SK-N-SH (cell line): ENCODE measurements around the gene USP31. TPM values are rescaled to one million over a fixed set of nuclear protein-coding genes. Genes with fewer than 3 reads are reported as not detected.

Experiments
- CTCF ChIA-PET: fragments of 300-600, 350-600 bp; formaldehyde crosslinking; extraction: SDS; loops from one replicate; lab custom pipeline; 2021; lab: Yijun Ruan, JAX
- POLR2A ChIA-PET: fragments of 350-600 bp; sonication (Branson Sonifier 250); formaldehyde crosslinking; extraction: SDS; loops from one replicate; lab custom pipeline; 2020; ENCODE audit warnings: antibody characterized with exemption, inconsistent platforms; lab: Yijun Ruan, JAX
- DNase-seq: peaks from one replicate; pipeline ENCODE4 v3.0.0; 2012
- H2AFZ ChIP-seq: fragments of 200-600 bp; sonication (generic); 2 replicates; pipeline ENCODE4 v1.8.1; 2016; ENCODE audit warnings: antibody characterized with exemption, mild to moderate bottlenecking, low read depth
- H3F3A ChIP-seq: fragments of 200-600 bp; sonication (generic); replicated peaks from 2 replicates; pipeline ENCODE3; 2016; ENCODE audit warnings: antibody characterized with exemption, mild to moderate bottlenecking; ENCODE audit not compliant: insufficient read depth
- H3K27ac ChIP-seq, 2 experiments: fragments of 200-500 bp in 1 of 2; fragments of 200-600 bp in 1 of 2; sonication (Bioruptor generic) in 1 of 2; sonication (generic), shearing (Covaris generic) in 1 of 2; 2 replicates each; pipeline versions ENCODE4 v1.5.1 to v1.6.1; 2014 to 2016; ENCODE audit warnings: low read depth in 2 of 2, inconsistent platforms in 1 of 2, low read length in 1 of 2, mild to moderate bottlenecking in 1 of 2, mixed read lengths in 1 of 2
- H3K27me3 ChIP-seq: fragments of 200-600 bp; sonication (generic), shearing (Covaris generic); 2 replicates; pipeline ENCODE4 v1.6.1; 2016; ENCODE audit warnings: mixed run types; ENCODE audit not compliant: insufficient read depth
- H3K36me3 ChIP-seq, 2 experiments: fragments of 200-500 bp in 1 of 2; fragments of 200-600 bp in 1 of 2; sonication (Bioruptor generic) in 1 of 2; sonication (generic) in 1 of 2; replicated peaks in 1 of 2; 2 replicates each; pipeline versions ENCODE3 to v1.5.1; 2014 to 2016; ENCODE audit warnings: low read length in 1 of 2, mild to moderate bottlenecking in 1 of 2; ENCODE audit not compliant: insufficient read depth in 2 of 2, control insufficient read depth in 1 of 2
- H3K4me1 ChIP-seq, 2 experiments: fragments of 200-500 bp in 1 of 2; fragments of 200-600 bp in 1 of 2; sonication (Bioruptor generic) in 1 of 2; sonication (generic), shearing (Covaris generic) in 1 of 2; 2 replicates each; pipeline versions ENCODE4 v1.5.1 to v1.6.1; 2014 to 2016; ENCODE audit warnings: low read depth in 1 of 2, low read length in 1 of 2, mixed run types in 1 of 2; ENCODE audit not compliant: insufficient read depth in 2 of 2, control insufficient read depth in 1 of 2
- H3K4me2 ChIP-seq: fragments of 200-600 bp; sonication (generic), shearing (Covaris generic); 2 replicates; pipeline ENCODE4 v1.6.1; 2017; ENCODE audit warnings: mixed run types
- H3K4me3 ChIP-seq, 2 experiments: fragments of 200-500 bp in 1 of 2; fragments of 200-600 bp in 1 of 2; sonication (Bioruptor generic) in 1 of 2; sonication (generic), shearing (Covaris generic) in 1 of 2; 2 replicates each; pipeline versions ENCODE4 v1.5.1 to v1.8.1; 2014 to 2016; ENCODE audit warnings: low read depth in 2 of 2, inconsistent platforms in 1 of 2, low read length in 1 of 2, mild to moderate bottlenecking in 1 of 2, mixed read lengths in 1 of 2, moderate library complexity in 1 of 2
- H3K79me2 ChIP-seq: fragments of 200-600 bp; sonication (generic); 2 replicates; pipeline ENCODE4 v1.8.1; 2017; ENCODE audit warnings: mild to moderate bottlenecking; ENCODE audit not compliant: insufficient read depth
- H3K9ac ChIP-seq: fragments of 200-600 bp; sonication (generic); 2 replicates; pipeline ENCODE4 v1.6.1; 2017; ENCODE audit warnings: mixed run types
- H3K9me2 ChIP-seq: fragments of 200-600 bp; sonication (generic); 2 replicates; pipeline ENCODE4 v1.6.1; 2017; ENCODE audit warnings: mixed run types
- H3K9me3 ChIP-seq: fragments of 200-600 bp; sonication (generic); 2 replicates; pipeline ENCODE4 v1.6.1; 2017; ENCODE audit warnings: mixed run types, mild to moderate bottlenecking, moderate library complexity
- H4K20me1 ChIP-seq: fragments of 200-600 bp; sonication (generic); 2 replicates; pipeline ENCODE4 v1.6.1; 2017; ENCODE audit warnings: mild to moderate bottlenecking, mixed run types; ENCODE audit not compliant: insufficient read depth
- CHD2 ChIP-seq: fragments of 150-350 bp; IDR thresholded peaks from 2 replicates; pipeline ENCODE4 v1.6.1; 2018; ENCODE audit warnings: low read length; ENCODE audit not compliant: partially characterized antibody
- FOSL2 ChIP-seq: IDR thresholded peaks from 2 replicates; pipeline ENCODE4 v1.4.0; 2012; ENCODE audit warnings: low read depth, mild to moderate bottlenecking, moderate library complexity, borderline replicate concordance
- FOXM1 ChIP-seq: IDR thresholded peaks from 2 replicates; pipeline ENCODE4 v1.4.0; 2012; ENCODE audit warnings: low read depth, mild to moderate bottlenecking
- GABPA ChIP-seq: IDR thresholded peaks from 2 replicates; pipeline ENCODE4 v1.4.0; 2012; ENCODE audit warnings: low read depth, mild to moderate bottlenecking
- GATA2 ChIP-seq: sonication (generic); formaldehyde crosslinking; IDR thresholded peaks from 2 replicates; pipeline ENCODE4 v1.5.0; 2020; ENCODE audit warnings: mild to moderate bottlenecking, missing genetic modification reagents
- JUND ChIP-seq: IDR thresholded peaks from 2 replicates; pipeline ENCODE4 v1.4.0; 2012
- MXI1 ChIP-seq: IDR thresholded peaks from 2 replicates; pipeline ENCODE4 v1.6.1; 2012; ENCODE audit warnings: mild to moderate bottlenecking, low read depth, low read length, improper control_type of control experiment
- NFIC ChIP-seq: IDR thresholded peaks from 2 replicates; pipeline ENCODE4 v1.4.0; 2012; ENCODE audit warnings: borderline replicate concordance
- POLR2AphosphoS5 ChIP-seq: IDR thresholded peaks from 2 replicates; pipeline ENCODE4 v1.6.1; 2012; ENCODE audit warnings: low read depth, low read length
- RXRA ChIP-seq: IDR thresholded peaks from 2 replicates; pipeline ENCODE4 v1.4.0; 2012; ENCODE audit warnings: low read depth, mild to moderate bottlenecking, borderline replicate concordance
- SMC3 ChIP-seq: IDR thresholded peaks from 2 replicates; pipeline ENCODE4 v1.6.1; 2012; ENCODE audit warnings: low read depth, low read length, improper control_type of control experiment
- TAF1 ChIP-seq: IDR thresholded peaks from 2 replicates; pipeline ENCODE4 v1.6.1; 2012; ENCODE audit warnings: low read depth, mild to moderate bottlenecking, low read length, moderate library complexity, borderline replicate concordance
- TCF12 ChIP-seq: IDR thresholded peaks from 2 replicates; pipeline ENCODE4 v1.4.0; 2012
- TEAD4 ChIP-seq: IDR thresholded peaks from 2 replicates; pipeline ENCODE4 v1.4.0; 2012; ENCODE audit warnings: mild to moderate bottlenecking, borderline replicate concordance; ENCODE audit not compliant: insufficient read depth
- USF1 ChIP-seq: IDR thresholded peaks from 2 replicates; pipeline ENCODE4 v1.4.0; 2012; ENCODE audit warnings: low read depth, borderline replicate concordance
- USF2 ChIP-seq: fragments of 150-350 bp; IDR thresholded peaks from 2 replicates; pipeline ENCODE4 v1.6.1; 2017; ENCODE audit warnings: antibody characterized with exemption, low read length, low read depth, borderline replicate concordance
- ZBTB33 ChIP-seq: IDR thresholded peaks from 2 replicates; pipeline ENCODE4 v1.4.0; 2012; ENCODE audit warnings: low read depth, borderline replicate concordance
- WGBS: methylation state at CpG from one replicate; pipeline ENCODE4 v1.1.6; 2017; ENCODE audit warnings: low lambda C conversion rate; 5-methylcytosine and 5-hydroxymethylcytosine counted together
- polyA plus RNA-seq, 3 experiments: library from polyadenylated mRNA; depleted of rRNA; stranded (reverse); fragments of >200 nt; gene quantifications; 2 replicates each; pipeline ENCODE4 v1.2.3, GENCODE V29; 2012
- TF ChIP-seq, protein P1 (sequence below): fragments of 200-600 bp; sonication (generic); IDR thresholded peaks from 2 replicates; pipeline ENCODE4 v1.6.1; 2017; ENCODE audit warnings: antibody characterized with exemption, mild to moderate bottlenecking, moderate library complexity
- TF ChIP-seq, protein P2 (sequence below): IDR thresholded peaks from 2 replicates; pipeline ENCODE4 v1.4.0; 2012; ENCODE audit warnings: low read depth

USP31 gene
- polyA plus RNA-seq, 1 of the 3 experiments (the other 2 are of a cell fraction) = 3.2 TPM

DNA sequence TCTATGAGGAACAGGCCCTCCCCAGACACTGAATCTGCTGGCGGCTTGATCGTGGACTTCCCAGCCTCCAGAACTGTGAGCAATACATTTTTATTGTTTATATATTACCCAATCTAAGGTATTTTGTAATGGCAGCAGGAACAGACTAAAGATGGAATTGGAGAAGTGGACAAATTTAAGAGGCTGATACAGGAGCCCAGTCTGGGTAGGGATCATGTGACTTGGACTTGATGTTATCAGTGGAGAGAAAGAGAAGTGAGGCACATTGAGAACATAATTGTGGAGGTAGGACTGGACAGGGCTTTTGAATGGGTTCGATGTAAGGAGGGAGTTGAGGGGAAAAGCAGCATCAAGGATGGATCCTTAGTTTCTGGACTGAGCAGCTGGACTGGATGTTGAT is 93.8 kb downstream of the USP31 start:
- ChIA-PET POLR2A (no interaction called here), CTCF (interaction anchor here (1.2 to 2.4 kb wide), 2 partner anchors 100 to 157 kb away, joined by 3 to 9 read pairs; no protein-coding TSS in a partner anchor)
- H3K4me2 ChIP-seq = no peak overlapping the region
- peaks cover 0 to under 1% of the 10 kb centered on the region in 2 experiments; a peak in 1 of 4 replicates for H3K4me1 ChIP-seq
- H3F3A ChIP-seq = no peaks in the 10 kb centered on the region
- no peaks in the 10 kb centered on the region for H3K9me3 ChIP-seq
- no peaks in the 10 kb centered on the region for H3K79me2 ChIP-seq
- H3K36me3 ChIP-seq = no peaks in the 10 kb centered on the region
- no peak for TF ChIP-seq GATA2 (CRISPR knock-in tag)
- no peak for TF ChIP-seq GABPA
- TF ChIP-seq MXI1 = no peak
- no peak for TF ChIP-seq ZBTB33
- no peak for TF ChIP-seq POLR2AphosphoS5
- peaks cover 5% of the 10 kb centered on the region; the same call in 1 of the 2 replicates for H3K27me3 ChIP-seq
- no peak overlapping the region for H3K27ac ChIP-seq
- WGBS = 73% methylated on average over 3 of the region's 3 CpGs
- no peak overlapping the region for H3K9ac ChIP-seq
- peaks cover 3% of the 10 kb centered on the region; the same call in 1 of the 2 replicates for H4K20me1 ChIP-seq
- H2AFZ ChIP-seq = no peak overlapping the region
- no peak overlapping the region for H3K4me3 ChIP-seq
- H3K9me2 ChIP-seq = no peaks in the 10 kb centered on the region
- DNase-seq = no peak

- H4K20me1 ChIP-seq = no peaks in the 10 kb centered on the region
- ChIA-PET CTCF (interaction anchor here (1.4 to 1.6 kb wide), 2 partner anchors 76 to 154 kb away, joined by 4 to 5 read pairs; no protein-coding TSS in a partner anchor), POLR2A (no interaction called here)
- no peak for DNase-seq
- no peaks in the 10 kb centered on the region for H3K79me2 ChIP-seq
- H3F3A ChIP-seq = no peaks in the 10 kb centered on the region
- H3K27ac ChIP-seq = no peak overlapping the region
- H3K4me3 ChIP-seq = no peak overlapping the region
- peaks cover 5% of the 10 kb centered on the region; the same call in 1 of the 2 replicates for H3K27me3 ChIP-seq
- H3K9ac ChIP-seq = no peak overlapping the region
- H3K4me1 ChIP-seq = no peaks in the 10 kb centered on the region
- no peak overlapping the region for H3K4me2 ChIP-seq
- no peaks in the 10 kb centered on the region for H3K36me3 ChIP-seq
- H3K9me3 ChIP-seq = no peaks in the 10 kb centered on the region
- no peak overlapping the region for H2AFZ ChIP-seq
- WGBS = 27% methylated on average over 4 of the region's 4 CpGs
- H3K9me2 ChIP-seq = no peaks in the 10 kb centered on the region
- no peak for TF ChIP-seq TAF1
- no peak for TF ChIP-seq USF2
- no peak for TF ChIP-seq TEAD4
- no peak for TF ChIP-seq USF1
- TF ChIP-seq JUND = no peak
- no peak for TF ChIP-seq FOSL2
- TF ChIP-seq CHD2 = no peak
- TF ChIP-seq MXI1 = no peak
- TF ChIP-seq NFIC = no peak
- TF ChIP-seq RXRA = no peak
- TF ChIP-seq SMC3 = no peak
- TF ChIP-seq, protein P1, sequence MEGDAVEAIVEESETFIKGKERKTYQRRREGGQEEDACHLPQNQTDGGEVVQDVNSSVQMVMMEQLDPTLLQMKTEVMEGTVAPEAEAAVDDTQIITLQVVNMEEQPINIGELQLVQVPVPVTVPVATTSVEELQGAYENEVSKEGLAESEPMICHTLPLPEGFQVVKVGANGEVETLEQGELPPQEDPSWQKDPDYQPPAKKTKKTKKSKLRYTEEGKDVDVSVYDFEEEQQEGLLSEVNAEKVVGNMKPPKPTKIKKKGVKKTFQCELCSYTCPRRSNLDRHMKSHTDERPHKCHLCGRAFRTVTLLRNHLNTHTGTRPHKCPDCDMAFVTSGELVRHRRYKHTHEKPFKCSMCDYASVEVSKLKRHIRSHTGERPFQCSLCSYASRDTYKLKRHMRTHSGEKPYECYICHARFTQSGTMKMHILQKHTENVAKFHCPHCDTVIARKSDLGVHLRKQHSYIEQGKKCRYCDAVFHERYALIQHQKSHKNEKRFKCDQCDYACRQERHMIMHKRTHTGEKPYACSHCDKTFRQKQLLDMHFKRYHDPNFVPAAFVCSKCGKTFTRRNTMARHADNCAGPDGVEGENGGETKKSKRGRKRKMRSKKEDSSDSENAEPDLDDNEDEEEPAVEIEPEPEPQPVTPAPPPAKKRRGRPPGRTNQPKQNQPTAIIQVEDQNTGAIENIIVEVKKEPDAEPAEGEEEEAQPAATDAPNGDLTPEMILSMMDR = no peak
- TF ChIP-seq FOXM1 = no peak
- no peak for TF ChIP-seq ZBTB33
- TF ChIP-seq, protein P2, sequence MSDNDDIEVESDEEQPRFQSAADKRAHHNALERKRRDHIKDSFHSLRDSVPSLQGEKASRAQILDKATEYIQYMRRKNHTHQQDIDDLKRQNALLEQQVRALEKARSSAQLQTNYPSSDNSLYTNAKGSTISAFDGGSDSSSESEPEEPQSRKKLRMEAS = no peak
- no peak for TF ChIP-seq TCF12
These were observed 96.2 kb downstream of the USP31 start for GRCh38 chr16:23052908-23053580.
